Measurements from ENCODE around the gene ERC1. TPM values are rescaled to one million over a fixed set of nuclear protein-coding genes. Genes with fewer than 3 reads are reported as not detected.

Gene ERC1
- polyA plus RNA-seq, 2 of the 4 experiments (the other 2 are of a cell fraction), result 14.2 to 20.9 TPM

- Histone ChIP-seq H3K9me3 (0 out of 3 replicates have a peak, but pooled peaks cover 3% of the 10 kb centered on the region), H3K4me3 (no peak overlapping the region), H3K4me2 (no peak overlapping the region), H3K4me1 (peaks cover 4% of the 10 kb centered on the region; the same call in 1 of the 3 replicates), H3K27ac (no peak overlapping the region)
- ATAC-seq, result no peak
- DNase-seq (ENCODE audit: low read depth in 1 of 2, low spot score in 1 of 2), result no peak
- TF ChIP-seq JUNB (IDR thresholded peaks at IDR 0.05) (no peak), ZNF302 (CRISPR knock-in tag; IDR thresholded peaks at IDR 0.05) (no peak), JUN (IDR thresholded peaks at IDR 0.05) (no peak), ZC3H11A (IDR thresholded peaks at IDR 0.05) (no peak), CHD4 (IDR thresholded peaks at IDR 0.05; ENCODE audit: borderline replicate concordance) (no peak), RARB (CRISPR knock-in tag; IDR thresholded peaks at IDR 0.05) (no peak), KDM1A (IDR thresholded peaks at IDR 0.05; ENCODE audit: low read depth) (no peak), E2F6 (IDR thresholded peaks at IDR 0.05; ENCODE audit: borderline replicate concordance, low read depth) (no peak)
- 64% methylated on average over 2 of the region's 2 CpGs for WGBS (ENCODE audit: missing lambda C conversion rate)
- ChIA-PET CTCF (no interaction called here), POLR2A (no interaction called here)
- no peak for FAIRE-seq
Measured at GRCh38 chr12:1201030-1201429, 210.0 kb downstream of the ERC1 start.

DNA sequence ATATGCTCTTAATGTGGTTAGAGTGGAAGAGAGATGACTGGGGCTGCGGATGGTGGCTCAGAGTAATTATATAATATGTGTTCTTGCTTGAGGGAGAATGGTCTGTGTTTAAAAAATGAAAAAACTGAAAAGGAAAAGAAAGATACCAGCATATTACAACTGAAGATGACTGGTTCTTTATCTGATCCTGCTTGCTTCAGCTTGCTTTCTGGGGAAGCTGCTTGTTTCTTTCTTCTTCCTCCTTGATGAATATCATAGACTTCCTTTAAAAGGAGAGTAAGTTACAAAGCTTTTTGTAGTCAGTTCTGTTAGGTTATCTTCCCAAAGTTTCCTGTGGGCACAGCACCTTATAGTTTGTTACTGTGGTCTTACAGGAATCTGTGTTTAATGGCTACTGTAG is 210.9 kb downstream of the ERC1 start:
- Histone ChIP-seq H3K4me3 (no peak overlapping the region), H3K4me2 (no peak overlapping the region), H3K9me3 (0 out of 3 replicates have a peak, but pooled peaks cover 3% of the 10 kb centered on the region), H3K27ac (no peak overlapping the region), H3K4me1 (peaks cover 11% of the 10 kb centered on the region; the same call in 1 of the 3 replicates)
- no peak for ATAC-seq
- TF ChIP-seq RARB (CRISPR knock-in tag; IDR thresholded peaks at IDR 0.05) (no peak), ZSCAN20 (CRISPR knock-in tag; IDR thresholded peaks at IDR 0.05) (no peak), HOXB13 (CRISPR knock-in tag; IDR thresholded peaks at IDR 0.05; ENCODE audit: low read depth) (no peak), FOSB (CRISPR knock-in tag; IDR thresholded peaks at IDR 0.05) (no peak), RAD21 (conservative IDR thresholded peaks at IDR 0.05 in 1 of 2, IDR thresholded peaks at IDR 0.05 in 1 of 2) (no peak), EHF (CRISPR knock-in tag; IDR thresholded peaks at IDR 0.05) (no peak), MYC (IDR thresholded peaks at IDR 0.05; ENCODE audit: borderline replicate concordance, low read length) (no peak)
- ChIA-PET CTCF (interaction anchor here (0.6 kb wide), 1 partner anchor 26 kb away, joined by 5 read pairs; no protein-coding TSS in a partner anchor), POLR2A (no interaction called here)
- 96% methylated on average over 1 of the region's 1 CpG for WGBS (ENCODE audit: missing lambda C conversion rate)
- FAIRE-seq, result no peak
- DNase-seq (ENCODE audit: low read depth in 1 of 2, low spot score in 1 of 2), result no peak

- CTCF ChIA-PET, result no interaction called here
- no peak for ATAC-seq
- 0 out of 3 replicates have a peak, but pooled peaks cover under 1% of the 10 kb centered on the region for H3K9me3 ChIP-seq
- no peak overlapping the region for H3K27ac ChIP-seq
- H3K4me2 ChIP-seq, result no peak overlapping the region
- TF ChIP-seq CHD4 (IDR thresholded peaks at IDR 0.05; ENCODE audit: borderline replicate concordance), result no peak
- TF ChIP-seq TP53 (CRISPR knock-in tag; IDR thresholded peaks at IDR 0.05), result no peak
- no peak for TF ChIP-seq CTCF (IDR thresholded peaks at IDR 0.05)
- FAIRE-seq, result no peak
- H3K4me1 ChIP-seq, result peaks cover 11% of the 10 kb centered on the region; the same call in 1 of the 3 replicates
- DNase-seq (ENCODE audit: low read depth in 1 of 2, low spot score in 1 of 2), result no peak
- H3K4me3 ChIP-seq, result no peak overlapping the region
- POLR2A ChIA-PET, result no interaction called here
Measured at GRCh38 chr12:1203735-1204019, 212.7 kb downstream of the ERC1 start.

GRCh38 chr12:1204581-1205121 is 213.6 kb downstream of the ERC1 start:
- DNase-seq (ENCODE audit: low read depth in 1 of 2, low spot score in 1 of 2) (no peak), FAIRE-seq (no peak), ATAC-seq (no peak)
- Histone ChIP-seq H3K4me2 (no peak overlapping the region), H3K27ac (no peak overlapping the region), H3K9me3 (no peaks in the 10 kb centered on the region), H3K4me1 (peaks cover 11% of the 10 kb centered on the region; the same call in 1 of the 3 replicates), H3K4me3 (no peak overlapping the region)
- ChIA-PET POLR2A (no interaction called here), CTCF (interaction anchor here (1.0 kb wide), 1 partner anchor 660 kb away, joined by 3 read pairs; no protein-coding TSS in a partner anchor)
- TF ChIP-seq RCOR1 (IDR thresholded peaks at IDR 0.05; ENCODE audit: low read depth, low read length) (no peak), PBX3 (IDR thresholded peaks at IDR 0.05) (no peak), GATA3 (IDR thresholded peaks at IDR 0.05; ENCODE audit: borderline replicate concordance) (no peak), CHD2 (IDR thresholded peaks at IDR 0.05; ENCODE audit: low read length, partially characterized antibody) (no peak), NFE2L2 (conservative IDR thresholded peaks at IDR 0.05; ENCODE audit: low read length) (no peak), HOXA7 (CRISPR knock-in tag; IDR thresholded peaks at IDR 0.05) (no peak), HOXB13 (CRISPR knock-in tag; IDR thresholded peaks at IDR 0.05; ENCODE audit: low read depth) (no peak), MAX (IDR thresholded peaks at IDR 0.05) (no peak)
- WGBS (ENCODE audit: missing lambda C conversion rate), result 92% methylated on average over 6 of the region's 6 CpGs
